GM11168 (cell line): Measurements from ENCODE around the gene STK32C.

Source experiments
- in situ Hi-C: fragments of 300-500 bp; cut with MboI; formaldehyde crosslinking; loops from one replicate; pipeline ENCODE4 v1.12.0; 2022; ENCODE audit warnings: low sequenced_read_pairs; ENCODE audit not compliant: unreplicated experiment

The STK32C gene

GRCh38 chr10:132192076-132192975, 115.4 kb downstream of the STK32C start:
- in situ Hi-C loops = no loop called here

GRCh38 chr10:132189810-132190422, 117.8 kb downstream of the STK32C start:
- in situ Hi-C loops = no loop called here

DNA sequence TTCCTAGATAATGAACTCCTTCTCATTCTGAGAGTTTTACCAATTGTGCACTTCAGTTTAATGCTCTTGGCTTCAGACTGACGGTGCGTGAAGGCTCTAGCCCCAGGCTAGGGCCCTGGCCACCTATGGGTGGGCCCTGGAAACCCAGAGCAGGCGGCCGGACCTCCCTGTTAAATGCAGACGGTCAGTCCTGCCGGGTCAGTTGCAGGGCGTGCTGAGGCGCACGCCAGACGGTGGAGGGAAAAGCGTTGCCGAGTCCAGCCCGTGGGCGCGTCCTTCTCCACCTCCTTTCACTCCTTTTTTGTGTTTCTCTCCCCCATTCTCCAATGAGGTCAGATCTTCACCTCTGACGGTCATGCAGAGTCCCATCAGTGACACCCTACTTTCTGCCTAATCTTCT, 118.7 kb downstream of the STK32C start:
- in situ Hi-C loops = no loop called here

DNA sequence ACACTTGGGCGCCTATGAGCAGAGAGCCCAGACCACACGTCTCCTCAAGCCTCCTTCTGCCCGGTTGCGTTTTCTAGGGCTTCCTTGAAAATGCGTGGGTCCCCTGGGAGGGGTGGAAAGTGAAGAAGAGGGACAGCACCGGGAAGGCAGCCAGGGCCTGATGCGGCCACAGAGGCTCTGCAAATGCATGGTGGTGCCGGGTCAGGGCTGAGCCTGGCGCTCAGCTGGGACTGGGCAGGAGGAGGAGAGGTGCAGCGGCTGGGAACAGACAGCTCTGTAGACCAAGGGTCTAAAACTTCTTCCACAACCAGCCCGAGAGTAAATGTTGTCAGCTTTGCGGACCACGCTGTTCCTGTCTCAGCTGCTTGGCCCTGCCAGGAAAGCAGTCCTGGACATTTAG, 119.4 kb downstream of the STK32C start:
- in situ Hi-C loops = no loop called here

DNA sequence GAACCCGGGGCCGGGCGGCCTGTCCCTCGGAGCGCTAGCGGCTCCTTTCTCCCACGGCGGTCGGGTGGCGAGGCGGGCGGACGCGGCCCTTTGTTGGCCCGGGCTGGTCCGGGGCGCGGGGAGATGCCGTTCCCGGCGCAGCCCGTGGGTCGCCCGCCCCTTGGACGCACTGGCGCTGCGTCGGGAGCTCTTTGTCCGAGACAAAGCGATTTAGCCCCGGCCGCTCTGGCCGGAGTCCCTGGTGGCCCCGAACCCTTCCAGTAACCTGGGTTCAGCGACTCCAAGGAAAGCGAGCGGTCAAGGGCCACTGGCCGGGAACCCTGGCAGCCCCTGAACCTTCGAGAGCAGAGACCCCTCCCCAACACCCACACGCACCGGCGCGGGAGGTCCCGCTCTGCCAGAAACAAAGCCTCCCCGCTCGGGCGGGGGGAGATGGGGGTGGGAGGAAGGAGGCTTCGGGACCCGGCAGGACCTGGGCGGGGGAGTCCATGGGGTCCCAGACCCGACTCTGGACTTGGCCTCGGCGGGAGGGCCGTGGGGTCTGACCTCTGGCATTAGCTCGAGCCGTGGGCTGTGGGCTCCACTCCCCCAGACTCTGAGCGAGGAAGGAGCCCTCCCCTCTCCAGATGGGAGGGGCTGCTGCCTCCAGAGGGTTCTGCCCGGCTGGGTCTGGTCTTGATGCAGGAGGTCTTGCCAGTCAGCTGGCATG, 120.2 kb downstream of the STK32C start:
- in situ Hi-C loops = no loop called here

DNA sequence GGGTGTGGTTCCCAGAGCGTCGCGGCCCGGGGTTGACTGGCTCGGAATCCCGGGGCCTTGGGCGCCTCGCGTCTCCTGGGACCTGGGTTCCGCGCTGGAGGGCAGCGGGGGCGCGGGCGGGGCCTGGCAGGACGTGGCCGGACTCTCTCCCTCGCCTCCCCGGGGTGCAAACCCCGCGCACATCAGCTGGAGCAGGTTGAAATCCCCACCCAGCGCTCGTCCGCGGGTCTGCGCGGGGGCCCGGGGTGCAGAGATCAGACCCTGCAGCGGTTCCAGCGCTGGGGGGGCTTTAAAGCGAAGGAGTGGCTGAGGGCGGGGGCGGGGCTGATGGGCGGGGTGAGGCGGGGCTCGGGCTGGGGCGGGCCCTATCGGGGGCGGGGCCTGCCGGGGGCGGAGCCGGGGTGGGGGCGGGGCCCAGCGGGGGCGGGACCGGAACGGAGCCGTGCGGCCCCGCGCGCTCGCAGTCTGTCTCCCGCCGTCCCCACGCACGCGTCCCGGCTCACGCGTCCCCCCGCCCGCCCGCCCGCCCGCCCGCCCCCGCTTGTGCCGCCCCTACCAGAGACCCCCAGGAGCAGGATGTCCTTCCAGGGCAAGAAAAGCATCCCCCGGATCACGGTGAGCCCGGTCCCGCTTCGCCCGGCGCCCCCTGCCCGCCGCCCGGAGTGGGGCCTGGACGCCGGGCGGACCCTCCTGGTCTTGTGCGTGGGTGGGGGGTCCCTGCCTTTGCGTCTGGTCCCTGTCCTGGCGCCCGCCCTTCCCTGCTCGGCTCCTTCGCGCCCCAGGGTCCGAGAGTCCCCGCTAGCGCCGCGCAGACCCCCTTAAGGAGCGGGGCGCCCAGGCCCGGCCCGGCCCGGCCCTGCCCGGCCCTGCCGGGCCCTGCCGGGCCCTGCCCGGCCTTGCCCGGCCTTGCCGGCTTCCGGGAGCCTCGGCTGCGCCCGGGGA, 121.0 kb downstream of the STK32C start, which contains the start of gene DPYSL4:
Gene DPYSL4, plus strand, starts transcription at position 461 of the 942 bp plus-strand sequence. Its CDS starts 116 bp downstream, at position 577.
- in situ Hi-C loops = no loop called here

DNA sequence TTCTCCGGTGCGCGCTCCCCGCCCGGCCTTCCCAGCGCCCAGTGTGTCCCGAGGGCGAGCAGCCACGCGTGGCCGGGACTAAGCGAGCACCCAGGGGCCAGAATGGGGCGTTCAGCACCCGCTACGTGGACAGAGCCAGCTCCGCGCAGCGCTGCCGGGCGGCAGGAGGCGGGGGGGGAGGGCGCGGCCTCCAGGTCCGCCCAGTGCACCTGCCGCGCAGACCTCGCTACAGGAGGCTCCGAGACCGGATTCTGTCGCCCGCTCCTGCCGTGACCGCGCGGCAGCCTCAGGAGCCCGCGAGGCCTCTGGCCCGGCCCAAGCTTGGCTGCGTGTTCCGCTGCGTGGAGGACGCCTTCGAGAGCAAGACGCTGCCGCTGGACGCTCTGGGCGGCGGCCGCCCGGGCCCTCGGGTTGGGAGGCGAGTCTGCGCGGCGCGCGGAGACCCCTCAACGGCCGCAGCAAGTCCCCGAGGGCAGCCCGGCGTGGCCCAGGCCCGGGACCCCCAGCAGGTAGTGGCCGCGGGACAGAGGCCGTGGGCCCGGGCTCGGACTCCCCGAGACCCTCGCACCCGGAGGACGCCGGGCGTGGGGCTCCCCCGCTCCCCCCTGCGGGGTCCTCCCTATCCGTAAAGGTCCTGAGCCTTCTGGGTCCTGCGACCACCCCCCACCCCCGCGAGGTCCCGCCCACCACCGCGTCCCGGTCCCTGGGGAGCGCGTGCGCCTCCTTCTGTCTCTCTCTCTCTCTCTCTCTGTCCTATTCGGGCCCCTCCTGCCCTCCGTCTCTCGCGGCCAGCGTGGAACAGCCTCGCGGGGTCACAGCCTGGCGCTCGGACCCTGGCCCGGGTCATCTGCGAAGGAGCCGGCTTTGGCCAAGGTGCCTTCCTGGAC, 121.9 kb downstream of the STK32C start:
- in situ Hi-C loops = no loop called here

- in situ Hi-C loops = no loop called here
These were observed 122.7 kb downstream of the STK32C start for GRCh38 chr10:132184816-132185593.

- in situ Hi-C loops = no loop called here
These were observed 124.7 kb downstream of the STK32C start for GRCh38 chr10:132183046-132183445.

- in situ Hi-C loops = no loop called here
These were observed 125.2 kb downstream of the STK32C start for GRCh38 chr10:132182591-132182990.

DNA sequence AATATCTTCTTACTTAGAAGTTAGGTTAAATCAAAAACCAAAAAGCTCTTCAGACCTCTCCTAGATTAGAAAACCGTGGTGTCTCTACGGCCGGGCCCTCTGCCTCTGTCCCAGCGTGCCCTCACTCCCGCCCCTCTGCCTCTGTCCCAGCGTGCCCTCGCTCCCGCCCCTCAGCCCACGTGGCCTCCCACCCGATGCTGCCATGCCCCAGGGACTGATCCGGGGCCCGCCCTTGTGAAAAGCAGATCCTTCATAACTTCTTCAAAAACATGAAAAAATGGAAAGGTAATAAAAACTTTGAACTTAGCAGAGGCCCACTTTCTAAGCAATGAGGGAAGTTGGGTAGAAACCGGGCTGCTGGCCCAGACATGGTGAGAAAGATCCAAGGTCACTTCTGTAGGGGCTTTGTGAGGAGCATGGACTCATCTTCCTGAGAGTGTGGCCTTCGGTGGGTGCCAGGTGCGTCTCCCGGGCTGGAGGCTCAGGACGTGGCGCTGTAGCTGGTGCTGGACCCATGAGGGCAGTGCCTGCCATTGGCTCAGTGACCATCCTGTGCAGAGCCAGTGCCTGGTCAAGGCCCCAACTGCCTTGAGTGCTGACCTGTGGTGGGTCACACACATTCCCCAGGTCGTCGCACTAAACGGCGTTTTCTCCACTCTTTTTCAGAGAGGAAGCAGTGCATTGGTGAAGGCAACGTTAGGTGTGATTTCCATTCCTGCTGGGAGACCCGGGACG, 125.9 kb downstream of the STK32C start:
- in situ Hi-C loops = no loop called here

GRCh38 chr10:132180736-132181135, 127.0 kb downstream of the STK32C start:
- in situ Hi-C loops = no loop called here

DNA sequence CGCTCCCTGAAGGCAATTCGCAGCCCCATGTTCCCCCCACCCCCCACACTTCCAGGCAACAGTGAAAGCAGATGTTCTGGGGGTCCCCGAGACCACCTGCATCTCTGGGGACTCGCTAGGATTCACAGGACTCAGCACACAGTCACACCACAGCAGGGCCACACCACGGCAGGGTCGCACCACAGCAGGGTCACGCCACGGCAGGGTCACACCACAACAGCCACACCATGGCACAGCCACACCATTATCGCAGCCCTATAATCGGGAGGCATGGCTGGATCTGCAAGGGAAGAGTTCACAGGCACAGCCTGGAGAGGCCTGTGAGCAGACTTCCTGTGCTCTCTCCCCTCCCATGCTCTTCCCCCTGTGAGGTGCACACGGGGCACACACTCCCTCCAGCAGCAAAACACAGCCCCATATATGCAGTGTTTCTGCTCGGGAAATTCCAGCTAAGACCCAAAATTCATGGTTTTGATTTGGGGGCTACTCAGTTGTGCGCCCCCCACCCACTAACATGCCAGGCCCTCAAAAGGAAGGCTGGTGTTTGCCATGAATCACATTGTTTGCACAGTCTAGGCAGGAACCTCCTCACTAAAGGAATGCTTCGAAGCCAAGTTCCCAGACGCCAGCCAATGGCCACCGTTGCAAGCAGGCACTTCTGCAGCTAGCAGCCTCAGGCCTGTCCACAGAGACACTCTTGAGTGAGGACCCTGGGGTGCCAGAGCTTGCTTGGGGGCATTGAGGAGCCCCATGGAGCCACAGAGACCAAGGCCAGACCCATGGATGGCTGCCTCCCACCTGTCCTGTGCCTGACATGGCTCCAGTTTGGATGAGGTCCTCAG, 128.0 kb downstream of the STK32C start:
- in situ Hi-C loops = no loop called here

DNA sequence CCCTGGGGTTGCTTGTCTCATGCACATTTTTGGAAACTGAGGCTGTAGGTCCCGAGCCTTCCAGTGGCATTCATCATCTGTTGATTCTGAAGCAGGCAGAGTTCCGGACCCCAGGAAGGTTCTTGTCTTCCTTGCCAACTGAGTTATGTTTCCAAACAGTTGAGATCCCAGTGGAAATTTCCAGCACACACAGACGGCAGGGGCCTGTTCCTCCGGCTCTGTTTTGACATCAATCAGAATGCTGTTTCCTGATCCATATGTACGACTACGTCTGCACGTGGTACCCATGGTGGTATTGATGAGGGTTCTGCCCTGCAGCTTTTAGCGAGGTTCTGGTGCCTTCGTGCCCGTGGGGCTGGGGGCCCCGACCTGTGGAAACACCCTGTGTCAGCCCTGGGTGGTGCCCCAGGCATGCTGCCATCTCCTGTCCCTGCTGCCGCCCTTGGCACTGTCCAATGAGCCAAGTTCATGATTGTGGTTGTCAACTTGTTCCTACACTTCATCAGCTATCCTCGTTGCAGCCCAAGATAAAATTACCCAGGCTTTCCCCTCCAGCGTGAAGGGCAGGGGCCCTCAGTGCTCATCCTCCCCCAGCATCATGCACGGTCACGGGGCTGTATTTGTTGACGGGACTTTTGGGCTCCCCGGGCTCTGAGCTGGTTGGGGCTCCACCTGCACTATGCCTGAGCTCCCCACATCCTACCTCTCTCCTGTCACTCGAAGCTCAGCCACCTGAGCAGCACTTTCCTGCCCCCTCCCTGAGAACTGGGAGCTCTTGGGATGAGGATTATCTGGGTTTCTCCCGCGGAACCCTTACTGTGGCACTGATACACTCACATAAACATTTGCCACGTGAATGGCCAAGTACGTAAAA, 128.8 kb downstream of the STK32C start:
- in situ Hi-C loops = no loop called here

GRCh38 chr10:132178046-132178445, 129.7 kb downstream of the STK32C start:
- in situ Hi-C loops = no loop called here
